ENCODE data around the gene PTCH1.

PTCH1 gene

GRCh38 chr9:95462249-95463147 is 54.3 kb downstream of the PTCH1 start:
- H2AFZ ChIP-seq (ENCODE audit: low read length), result peak overlapping the region; percentile 41
- H3K36me3 ChIP-seq (replicated peaks; ENCODE audit: insufficient read depth, low read length), result peaks cover 16% of the 10 kb centered on the region; the same call in 1 of the 2 replicates

GRCh38 chr9:95461448-95462248 is 55.1 kb downstream of the PTCH1 start:
- Histone ChIP-seq H3K9ac (ENCODE audit: low read length) (peak overlapping the region; percentile 64), H3K27ac (ENCODE audit: low read length) (peak overlapping the region; percentile 100), H2AFZ (ENCODE audit: low read length) (peak overlapping the region; percentile 4; the same call in 1 of the 2 replicates)

More at GRCh38 chr9:95462249-95463147, 54.3 kb downstream of the PTCH1 start:
- peaks cover 41% of the 10 kb centered on the region for H3K4me1 ChIP-seq (ENCODE audit: low read length)
- H3K79me2 ChIP-seq (ENCODE audit: low read length), result peaks cover 44% of the 10 kb centered on the region
- peak overlapping the region; percentile 100 for H3K27ac ChIP-seq (ENCODE audit: low read length)
- H3F3A ChIP-seq (ENCODE audit: insufficient read depth, low read length), result peaks cover 39% of the 10 kb centered on the region
- peak; percentile 97 for DNase-seq
- peak overlapping the region; percentile 99 for H3K4me2 ChIP-seq (ENCODE audit: low read depth, low read length)
- H4K20me1 ChIP-seq (ENCODE audit: insufficient read depth, low read length), result no peaks in the 10 kb centered on the region
- H3K9me3 ChIP-seq (replicated peaks; ENCODE audit: insufficient read depth, low read length), result no peaks in the 10 kb centered on the region
- H3K27me3 ChIP-seq (replicated peaks; ENCODE audit: insufficient read depth, low read length), result no peaks in the 10 kb centered on the region
- TF ChIP-seq EZH2 (optimal IDR thresholded peaks at IDR 0.05; ENCODE audit: low read depth, low read length), result no peak
- TF ChIP-seq CTCF (IDR thresholded peaks at IDR 0.05; ENCODE audit: low read length), result no peak
- H3K9ac ChIP-seq (ENCODE audit: low read length), result peak overlapping the region; percentile 92
- H3K9me2 ChIP-seq (replicated peaks; ENCODE audit: insufficient read depth, low read length), result no peaks in the 10 kb centered on the region
- H3K4me3 ChIP-seq (ENCODE audit: low read length), result peak overlapping the region; percentile 70

More at GRCh38 chr9:95461448-95462248, 55.1 kb downstream of the PTCH1 start:
- peaks cover 11% of the 10 kb centered on the region; the same call in 1 of the 2 replicates for H3K36me3 ChIP-seq (replicated peaks; ENCODE audit: insufficient read depth, low read length)
- peak overlapping the region; percentile 41; the same call in 1 of the 2 replicates for H3K4me3 ChIP-seq (ENCODE audit: low read length)
- peaks cover 39% of the 10 kb centered on the region for H3F3A ChIP-seq (ENCODE audit: insufficient read depth, low read length)
- DNase-seq, result no peak
- no peaks in the 10 kb centered on the region for H3K27me3 ChIP-seq (replicated peaks; ENCODE audit: insufficient read depth, low read length)
- TF ChIP-seq EZH2 (optimal IDR thresholded peaks at IDR 0.05; ENCODE audit: low read depth, low read length) (no peak), EZH2phosphoT487 (IDR thresholded peaks at IDR 0.05; ENCODE audit: low read length) (no peak), CTCF (IDR thresholded peaks at IDR 0.05; ENCODE audit: low read length) (no peak)
- peaks cover 44% of the 10 kb centered on the region for H3K79me2 ChIP-seq (ENCODE audit: low read length)
- peaks cover 41% of the 10 kb centered on the region for H3K4me1 ChIP-seq (ENCODE audit: low read length)
- H3K9me3 ChIP-seq (replicated peaks; ENCODE audit: insufficient read depth, low read length), result no peaks in the 10 kb centered on the region
- no peaks in the 10 kb centered on the region for H4K20me1 ChIP-seq (ENCODE audit: insufficient read depth, low read length)
- H3K9me2 ChIP-seq (replicated peaks; ENCODE audit: insufficient read depth, low read length), result no peaks in the 10 kb centered on the region
- peak overlapping the region; percentile 51 for H3K4me2 ChIP-seq (ENCODE audit: low read depth, low read length)
